K562 (cell line): Measurements from ENCODE around the gene HSF5. TPM values are rescaled to one million over a fixed set of nuclear protein-coding genes. Genes with fewer than 3 reads are reported as not detected.

Experiments
- ATAC-seq: fragments of 200-7000 bp; cut with Tn5 transposase; 3 replicates; pipeline ENCODE4 v1.9.1; 2020; ENCODE audit warnings: moderate library complexity
- BruUV-seq: library from RNA; stranded (reverse); fragments of 400-500 nt; replicated peaks from 2 replicates; lab custom pipeline; 2021; lab: Mats Ljungman, UMichigan
- CTCF ChIA-PET: fragments of 300-600 bp; formaldehyde crosslinking; extraction: SDS; loops from one replicate; lab custom pipeline; 2021; ENCODE audit warnings: low intra/inter-chr PET ratio; lab: Yijun Ruan, JAX
- POLR2A ChIA-PET: fragments of 300-600, 350-650 bp; sonication (Branson Sonifier 250); formaldehyde crosslinking; extraction: SDS; loops from one replicate; lab custom pipeline; 2021; ENCODE audit warnings: antibody characterized with exemption, inconsistent platforms; lab: Yijun Ruan, JAX
- DNase-seq, 4 experiments: peaks; one replicate each; pipeline versions ENCODE4 v3.0.0 to v3.0.0-alpha.2; 2011 to 2018; ENCODE audit warnings: low spot score in 3 of 4, mixed read lengths in 3 of 4; ENCODE audit errors: extremely low read depth in 1 of 4
- FAIRE-seq: peaks from 2 replicates; lab custom pipeline; 2011; peaks lifted over from hg19 to GRCh38; lab: Jason Lieb, UNC
- H2AFZ ChIP-seq: 2 replicates; pipeline ENCODE4 v1.6.0; 2011; ENCODE audit warnings: low read depth, low read length, control low read depth, inconsistent platforms
- H3K27ac ChIP-seq: fragments of 200-600 bp; 3 replicates; pipeline ENCODE4 v1.8.0; 2011; ENCODE audit warnings: low read depth, mild to moderate bottlenecking, control low read depth, inconsistent platforms, low read length, moderate library complexity, mixed read lengths; ENCODE audit errors: extremely low read depth
- H3K27me3 ChIP-seq, 2 experiments: fragments of 300-600 bp in 1 of 2; 2 replicates in 1 of 2; 3 replicates in 1 of 2; pipeline versions ENCODE4 v1.6.0 to v1.8.0; 2011; ENCODE audit warnings: inconsistent platforms in 2 of 2, low read length in 2 of 2, mild to moderate bottlenecking in 1 of 2, mixed read lengths in 1 of 2, moderate library complexity in 1 of 2; ENCODE audit not compliant: control insufficient read depth in 2 of 2, insufficient read depth in 2 of 2
- H3K36me3 ChIP-seq: fragments of 300-600 bp; 3 replicates; pipeline ENCODE4 v1.8.0; 2011; ENCODE audit warnings: mild to moderate bottlenecking, low read length, inconsistent platforms; ENCODE audit not compliant: control insufficient read depth, insufficient read depth
- H3K4me1 ChIP-seq, 2 experiments: fragments of 200-600 bp in 1 of 2; replicated peaks in 1 of 2; 2 replicates in 1 of 2; 3 replicates in 1 of 2; pipeline versions ENCODE4 v1.5.1 to v1.8.0; 2011; ENCODE audit warnings: inconsistent platforms in 2 of 2, low read length in 2 of 2, mild to moderate bottlenecking in 1 of 2, mixed read lengths in 1 of 2, moderate library complexity in 1 of 2; ENCODE audit not compliant: control insufficient read depth in 2 of 2, insufficient read depth in 2 of 2
- H3K4me2 ChIP-seq: 2 replicates; pipeline ENCODE4 v1.6.1; 2011; ENCODE audit warnings: low read length, control low read depth, inconsistent platforms, mixed read lengths; ENCODE audit not compliant: insufficient read depth
- H3K4me3 ChIP-seq: fragments of 200-600 bp; sonication (generic), shearing (Covaris generic); 2 replicates; pipeline ENCODE4 v1.5.1; 2016; ENCODE audit warnings: control low read depth, inconsistent platforms
- H3K79me2 ChIP-seq: fragments of 200-600 bp; 3 replicates; pipeline ENCODE4 v1.8.0; 2011; ENCODE audit warnings: low read length, inconsistent platforms; ENCODE audit not compliant: control insufficient read depth, insufficient read depth
- H3K9ac ChIP-seq, 2 experiments: 2 replicates each; pipeline versions ENCODE4 v1.6.0 to v1.6.1; 2011; ENCODE audit warnings: low read depth in 2 of 2, low read length in 2 of 2, control low read depth in 1 of 2, inconsistent platforms in 1 of 2, mild to moderate bottlenecking in 1 of 2, mixed read lengths in 1 of 2; ENCODE audit not compliant: insufficient read depth in 1 of 2
- H3K9me1 ChIP-seq: one replicate; pipeline ENCODE4 v1.6.0; 2011; ENCODE audit warnings: inconsistent platforms, mild to moderate bottlenecking, low read length, moderate library complexity; ENCODE audit not compliant: control insufficient read depth, insufficient read depth
- H3K9me3 ChIP-seq: replicated peaks from 2 replicates; pipeline ENCODE4 v1.5.1; 2011; ENCODE audit warnings: low read depth, low read length, inconsistent platforms; ENCODE audit not compliant: control insufficient read depth, insufficient read depth
- H4K20me1 ChIP-seq: replicated peaks from 2 replicates; pipeline ENCODE4 v1.6.1; 2011; ENCODE audit warnings: low read length, inconsistent platforms, mixed read lengths; ENCODE audit not compliant: control insufficient read depth, insufficient read depth
- CSDE1 ChIP-seq, 2 experiments: fragments of 450-650 bp; IDR thresholded peaks; 2 replicates each; pipeline ENCODE4 v1.6.1; 2016; ENCODE audit warnings: mild to moderate bottlenecking in 1 of 2
- NBN ChIP-seq: fragments of 450-650 bp; IDR thresholded peaks from 2 replicates; pipeline ENCODE4 v1.6.1; 2016; ENCODE audit warnings: low read depth, mild to moderate bottlenecking
- NCOA6 ChIP-seq: fragments of 450-650 bp; IDR thresholded peaks from 2 replicates; pipeline ENCODE4 v1.6.1; 2017; ENCODE audit warnings: mild to moderate bottlenecking
- NFYB ChIP-seq: IDR thresholded peaks from 2 replicates; pipeline ENCODE4 v1.6.1; 2011; ENCODE audit warnings: mild to moderate bottlenecking, moderate library complexity; ENCODE audit not compliant: insufficient read length; ENCODE audit errors: extremely low read depth
- NRF1 ChIP-seq, 2 experiments: fragments of 450-650 bp; IDR thresholded peaks in 1 of 2; conservative IDR thresholded peaks in 1 of 2; 2 replicates each; pipeline ENCODE4 v1.6.1; 2014; ENCODE audit warnings: mild to moderate bottlenecking in 2 of 2
- SPI1 ChIP-seq: IDR thresholded peaks from 2 replicates; pipeline ENCODE4 v1.6.1; 2011; ENCODE audit warnings: low read depth, low read length, control low read depth, borderline replicate concordance
- TSC22D4 ChIP-seq: fragments of 450-650 bp; IDR thresholded peaks from 2 replicates; pipeline ENCODE4 v1.6.1; 2016; ENCODE audit warnings: missing genetic modification characterization, missing biosample characterization, control low read depth
- WGBS: fragments of 100-300 bp; shearing (Covaris generic); methylation state at CpG from one replicate; pipeline ENCODE4 v1.1.6; 2016; ENCODE audit warnings: low coverage, mixed read lengths; ENCODE audit not compliant: insufficient coverage; ENCODE audit errors: missing lambda C conversion rate; 5-methylcytosine and 5-hydroxymethylcytosine counted together
- in situ Hi-C: fragments of 300-500 bp; cut with MboI; formaldehyde crosslinking; loops from 4 replicates; pipeline ENCODE4 v1.15.0; 2018; ENCODE audit warnings: inconsistent platforms, mixed read lengths
- intact Hi-C: fragments of 100-400 bp; cut with micrococcal nuclease; formaldehyde crosslinking; loops from 2 replicates; pipeline ENCODE4 v1.14.2; 2022
- polyA plus RNA-seq, 8 experiments: library from polyadenylated mRNA; depleted of rRNA in 4 of 8; stranded (reverse) in 5 of 8; unstranded in 3 of 8; fragments of >200 nt; fragmentation: Nextera tagmentation in 2 of 8; fragmentation: Illumina TruSeq in 1 of 8; extraction: Ambion mirVana in 2 of 8; extraction: Trizol in 1 of 8; gene quantifications; 2 replicates each; pipeline versions ENCODE4 v1.2.1 to v1.2.3, GENCODE V29; 2011 to 2014; ENCODE audit warnings: inconsistent platforms in 1 of 8, missing spikeins in 1 of 8
- total RNA-seq, 7 experiments: library from RNA; depleted of rRNA in 6 of 7; stranded (reverse); fragments of >200 nt in 6 of 7; fragmentation: Illumina TruSeq in 2 of 7; extraction: Trizol in 2 of 7; gene quantifications; 2 replicates each; pipeline versions ENCODE4 v1.2.1 to v1.2.3, GENCODE V29; 2011 to 2021; ENCODE audit warnings: low replicate concordance in 1 of 7
- TF ChIP-seq, protein P1 (sequence below): fragments of 250-450 bp; sonication (Bioruptor Pico); IDR thresholded peaks from 2 replicates; pipeline ENCODE4 v1.5.0; 2021
- TF ChIP-seq, protein P2 (sequence below): fragments of 450-650 bp; formaldehyde crosslinking; IDR thresholded peaks from 2 replicates; pipeline ENCODE4 v1.4.0; 2020; ENCODE audit warnings: mild to moderate bottlenecking, moderate library complexity

The HSF5 gene
- total and polyA plus RNA-seq, 9 of the 15 experiments (the other 6 are each of a cell fraction or from before 2014, with no cell fraction given): 0.04 TPM; not detected in 8

DNA sequence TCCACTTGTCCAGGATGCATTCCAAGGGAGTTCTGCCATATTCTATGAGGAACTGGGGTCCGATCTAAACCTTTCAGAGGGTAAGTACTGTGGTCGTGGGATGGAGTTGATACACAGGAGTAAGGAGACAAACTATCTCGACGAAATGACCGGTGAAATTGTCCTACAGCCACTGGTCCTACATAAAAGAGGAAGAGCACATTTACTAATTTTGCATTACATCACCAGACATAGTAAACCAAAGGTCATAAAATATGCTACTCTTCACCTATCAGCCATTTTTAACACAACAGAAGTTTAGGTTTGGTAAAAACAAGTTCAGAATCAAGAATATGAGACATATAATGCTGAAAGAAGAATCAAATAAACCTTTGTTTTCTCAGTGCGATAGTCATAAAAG, 8.1 kb downstream of the HSF5 start:
- Histone ChIP-seq H3K4me2 (no peak overlapping the region), H3K4me3 (no peak overlapping the region), H4K20me1 (no peaks in the 10 kb centered on the region), H3K4me1 (peaks cover 0 to 2% of the 10 kb centered on the region in 2 experiments; a peak in 1 of 5 replicates), H3K9ac (no peak overlapping the region), H2AFZ (no peak overlapping the region), H3K27ac (no peak overlapping the region), H3K79me2 (no peaks in the 10 kb centered on the region), H3K36me3 (no peaks in the 10 kb centered on the region), H3K9me1 (no peaks in the 10 kb centered on the region), H3K27me3 (peaks cover 0 to 3% of the 10 kb centered on the region in 2 experiments; a peak in 1 of 5 replicates), H3K9me3 (no peaks in the 10 kb centered on the region)
- no peak for DNase-seq
- TF ChIP-seq, protein P1, sequence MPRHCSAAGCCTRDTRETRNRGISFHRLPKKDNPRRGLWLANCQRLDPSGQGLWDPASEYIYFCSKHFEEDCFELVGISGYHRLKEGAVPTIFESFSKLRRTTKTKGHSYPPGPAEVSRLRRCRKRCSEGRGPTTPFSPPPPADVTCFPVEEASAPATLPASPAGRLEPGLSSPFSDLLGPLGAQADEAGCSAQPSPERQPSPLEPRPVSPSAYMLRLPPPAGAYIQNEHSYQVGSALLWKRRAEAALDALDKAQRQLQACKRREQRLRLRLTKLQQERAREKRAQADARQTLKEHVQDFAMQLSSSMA (CRISPR knock-in tag): no peak
- TF ChIP-seq SPI1: 0 out of 2 replicates have a peak, but pooled peaks have one; percentile 4
- in situ Hi-C loops: no loop called here
- intact Hi-C loops: no loop called here
- no TSS peak for BruUV-seq
- ChIA-PET CTCF (no interaction called here), POLR2A (no interaction called here)
- no peak for ATAC-seq
- WGBS: 28% methylated on average over 6 of the region's 6 CpGs
- FAIRE-seq: no peak

DNA sequence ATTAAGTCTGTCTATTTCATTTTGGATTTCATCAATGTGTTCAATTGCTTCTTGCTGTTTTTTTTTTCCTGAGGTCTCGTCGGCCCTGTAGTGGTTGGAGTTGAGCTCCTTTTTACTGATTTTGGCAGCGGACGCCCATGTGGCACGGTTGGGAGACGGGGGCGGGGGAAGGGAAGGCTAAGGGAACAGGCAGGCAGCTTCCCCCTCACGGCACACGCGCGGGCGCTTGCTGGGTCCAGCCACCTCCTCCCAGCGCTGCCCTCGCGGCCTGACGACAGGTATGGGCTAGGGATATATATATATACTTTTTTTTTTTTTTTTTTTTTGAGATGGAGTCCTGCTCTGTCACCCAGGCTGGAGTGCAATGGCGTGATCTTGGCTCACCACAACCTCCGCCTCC, 11.4 kb downstream of the HSF5 start:
- 8% methylated on average over 7 of the region's 18 CpGs for WGBS
- FAIRE-seq: no peak
- Histone ChIP-seq H3K79me2 (no peaks in the 10 kb centered on the region), H3K9me1 (no peaks in the 10 kb centered on the region), H3K36me3 (no peaks in the 10 kb centered on the region), H3K4me2 (peak overlapping the region; percentile 25; the same call in 1 of the 2 replicates), H3K9me3 (no peaks in the 10 kb centered on the region), H3K27ac (no peak overlapping the region), H4K20me1 (no peaks in the 10 kb centered on the region), H3K9ac (0 out of 4 replicates have a peak overlapping the region, but pooled peaks of 1 of the 2 experiments have one; percentile 55), H3K4me1 (peaks cover 0 to 2% of the 10 kb centered on the region in 2 experiments; a peak in 1 of 5 replicates), H3K27me3 (peaks cover 0 to 3% of the 10 kb centered on the region in 2 experiments; a peak in 2 of 5 replicates), H2AFZ (peak overlapping the region; percentile 70), H3K4me3 (no peak overlapping the region)
- DNase-seq: no peak
- in situ Hi-C loops: no loop called here
- CTCF ChIA-PET: no interaction called here
- POLR2A ChIA-PET: interaction anchor here (0.6 to 1.1 kb wide), 4 partner anchors 20 to 353 kb away, joined by 3 to 4 read pairs (median 3); partner anchors contain the start of gene TSPOAP1
- intact Hi-C loops: no loop called here
- peak; percentile 49; the same call in 2 of the 3 replicates for ATAC-seq
- BruUV-seq: no TSS peak
- TF ChIP-seq, protein P2, sequence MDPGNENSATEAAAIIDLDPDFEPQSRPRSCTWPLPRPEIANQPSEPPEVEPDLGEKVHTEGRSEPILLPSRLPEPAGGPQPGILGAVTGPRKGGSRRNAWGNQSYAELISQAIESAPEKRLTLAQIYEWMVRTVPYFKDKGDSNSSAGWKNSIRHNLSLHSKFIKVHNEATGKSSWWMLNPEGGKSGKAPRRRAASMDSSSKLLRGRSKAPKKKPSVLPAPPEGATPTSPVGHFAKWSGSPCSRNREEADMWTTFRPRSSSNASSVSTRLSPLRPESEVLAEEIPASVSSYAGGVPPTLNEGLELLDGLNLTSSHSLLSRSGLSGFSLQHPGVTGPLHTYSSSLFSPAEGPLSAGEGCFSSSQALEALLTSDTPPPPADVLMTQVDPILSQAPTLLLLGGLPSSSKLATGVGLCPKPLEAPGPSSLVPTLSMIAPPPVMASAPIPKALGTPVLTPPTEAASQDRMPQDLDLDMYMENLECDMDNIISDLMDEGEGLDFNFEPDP (CRISPR knock-in tag): no peak
- no peak for TF ChIP-seq CSDE1 (IDR thresholded peaks at IDR 0.05)
- TF ChIP-seq NFYB: no peak
- no peak for TF ChIP-seq NCOA6
- peak; percentile 35 to 38; a peak in 1 of 4 replicates for TF ChIP-seq NRF1 (conservative IDR thresholded peaks at IDR 0.05 in 1 of 2, IDR thresholded peaks at IDR 0.05 in 1 of 2)
- no peak for TF ChIP-seq NBN
- no peak for TF ChIP-seq TSC22D4 (tag)
